Fibroblast of lung (primary cell): Measurements from ENCODE around the gene LRRC3C.

Experiments used
- CTCF ChIP-seq, 2 donors: IDR thresholded peaks in 1 of 2; conservative IDR thresholded peaks in 1 of 2; 1 replicate in 1 of 2; 2 replicates in 1 of 2; pipeline ENCODE4 v1.5.1; 2011 to 2012; ENCODE audit warnings: low read length in 2 of 2, control low read depth in 1 of 2, inconsistent platforms in 1 of 2, low read depth in 1 of 2, mild to moderate bottlenecking in 1 of 2
- EZH2 ChIP-seq: IDR thresholded peaks from 2 replicates; pipeline ENCODE4 v1.5.1; 2012; ENCODE audit warnings: low read length, control low read depth, mild to moderate bottlenecking; ENCODE audit errors: missing control alignments

GRCh38 chr17:39929646-39930407 is 2.3 kb downstream of the LRRC3C start:
- TF ChIP-seq EZH2 (no peak), CTCF (conservative IDR thresholded peaks at IDR 0.05 in 1 of 2, IDR thresholded peaks at IDR 0.05 in 1 of 2; ENCODE audit: low read depth in 1 of 2, low read length in 2 of 2) (no peak)
